ENCODE results near the gene GAS7. TPM values are rescaled to one million over a fixed set of nuclear protein-coding genes. Genes with fewer than 3 reads are reported as not detected.

GAS7 gene
- total and polyA plus RNA-seq, 4 donors, result 9.0 to 112 (median 46.1) TPM

DNA sequence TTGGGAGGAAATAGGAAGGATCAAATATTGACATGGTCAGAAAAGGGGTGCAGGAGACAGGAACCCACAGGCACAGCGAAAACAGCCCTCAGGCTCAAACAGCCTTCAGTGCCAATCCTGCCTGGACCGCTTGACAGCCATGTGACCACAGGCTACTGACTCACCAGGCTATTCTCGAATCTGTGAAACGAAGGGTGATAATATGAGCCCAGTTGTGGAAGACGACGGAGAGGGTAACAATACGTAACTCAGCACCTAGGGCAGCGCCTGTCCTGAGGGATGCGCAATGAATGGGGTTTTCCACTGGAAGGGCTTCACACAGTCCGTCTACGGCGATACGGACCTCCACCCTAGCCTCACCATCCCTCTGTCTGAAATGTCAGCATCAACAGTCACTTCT, 176.0 kb downstream of the GAS7 start:
- ATAC-seq (ENCODE audit: insufficient read depth, low FRiP score) (no peak), DNase-seq (no peak)
- H3K9ac ChIP-seq (ENCODE audit: insufficient read depth in 1 of 2, low read length in 2 of 2), result no peak overlapping the region
- H3K27me3 ChIP-seq (ENCODE audit: control insufficient read depth in 3 of 3, insufficient read depth in 3 of 3, low read length in 2 of 3), result peaks cover 0 to 15% (median 0%) of the 10 kb centered on the region in 3 donors
- H3K4me1 ChIP-seq (ENCODE audit: control insufficient read depth in 5 of 5, insufficient read depth in 5 of 5, low read length in 5 of 5), result peaks cover 0 to 24% (median 7%) of the 10 kb centered on the region in 5 donors
- TF ChIP-seq, protein P1, sequence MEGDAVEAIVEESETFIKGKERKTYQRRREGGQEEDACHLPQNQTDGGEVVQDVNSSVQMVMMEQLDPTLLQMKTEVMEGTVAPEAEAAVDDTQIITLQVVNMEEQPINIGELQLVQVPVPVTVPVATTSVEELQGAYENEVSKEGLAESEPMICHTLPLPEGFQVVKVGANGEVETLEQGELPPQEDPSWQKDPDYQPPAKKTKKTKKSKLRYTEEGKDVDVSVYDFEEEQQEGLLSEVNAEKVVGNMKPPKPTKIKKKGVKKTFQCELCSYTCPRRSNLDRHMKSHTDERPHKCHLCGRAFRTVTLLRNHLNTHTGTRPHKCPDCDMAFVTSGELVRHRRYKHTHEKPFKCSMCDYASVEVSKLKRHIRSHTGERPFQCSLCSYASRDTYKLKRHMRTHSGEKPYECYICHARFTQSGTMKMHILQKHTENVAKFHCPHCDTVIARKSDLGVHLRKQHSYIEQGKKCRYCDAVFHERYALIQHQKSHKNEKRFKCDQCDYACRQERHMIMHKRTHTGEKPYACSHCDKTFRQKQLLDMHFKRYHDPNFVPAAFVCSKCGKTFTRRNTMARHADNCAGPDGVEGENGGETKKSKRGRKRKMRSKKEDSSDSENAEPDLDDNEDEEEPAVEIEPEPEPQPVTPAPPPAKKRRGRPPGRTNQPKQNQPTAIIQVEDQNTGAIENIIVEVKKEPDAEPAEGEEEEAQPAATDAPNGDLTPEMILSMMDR (IDR thresholded peaks at IDR 0.05; ENCODE audit: control extremely low read depth, extremely low read depth), result no peak
- H3K9me3 ChIP-seq (ENCODE audit: control insufficient read depth in 4 of 4, insufficient read depth in 3 of 4, low read length in 3 of 4), result peaks cover 0 to 2% (median 0%) of the 10 kb centered on the region in 4 donors
- H3K36me3 ChIP-seq (ENCODE audit: control insufficient read depth in 4 of 4, insufficient read depth in 4 of 4, low read length in 4 of 4), result peaks cover 0 to 4% (median 0%) of the 10 kb centered on the region in 4 donors
- no peak overlapping the region for H3K27ac ChIP-seq (ENCODE audit: low read depth in 1 of 2, low read length in 1 of 2)
- H3K4me3 ChIP-seq, result no peak overlapping the region
- 79 to 90% methylated on average over 13 of the region's 13 CpGs for WGBS, 2 donors

DNA sequence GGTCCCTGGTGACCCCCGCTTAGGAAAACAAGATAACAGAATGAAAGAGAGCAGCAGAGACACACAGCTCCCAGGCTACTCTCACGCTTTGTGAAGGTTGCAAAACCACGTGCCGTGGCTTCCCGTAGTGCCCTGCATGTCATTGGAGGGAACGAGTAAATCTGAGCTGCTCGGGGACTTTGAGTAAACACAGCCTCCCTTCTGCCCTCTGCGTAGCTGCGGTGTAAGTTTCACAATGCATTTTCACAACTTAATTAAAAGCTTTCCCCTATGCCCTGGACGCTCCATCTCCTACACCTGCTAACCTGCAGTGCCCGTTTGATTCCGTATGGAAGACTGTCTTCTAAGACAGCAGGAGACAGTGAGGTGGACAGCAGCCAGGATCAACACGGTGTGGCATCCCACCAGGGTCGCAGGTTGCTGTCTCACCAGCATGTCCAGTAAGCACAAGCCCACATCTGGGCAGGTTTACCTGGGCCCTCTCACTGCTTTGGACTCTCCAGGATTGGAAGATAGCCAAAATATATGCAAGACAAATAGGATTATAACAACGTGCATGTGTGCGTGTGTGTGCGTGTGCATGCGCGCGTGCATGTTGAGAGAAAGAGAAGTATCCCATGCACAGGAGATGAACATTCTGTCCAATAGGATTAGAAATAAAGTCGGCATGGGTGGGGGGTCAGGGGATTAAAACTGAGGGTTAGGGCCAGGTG, 177.0 kb downstream of the GAS7 start:
- Histone ChIP-seq H3K27me3 (ENCODE audit: control insufficient read depth in 3 of 3, insufficient read depth in 3 of 3, low read length in 2 of 3) (peaks cover 0 to 7% (median 0%) of the 10 kb centered on the region in 3 donors), H3K27ac (ENCODE audit: low read depth in 1 of 2, low read length in 1 of 2) (peak overlapping the region in 1 of 2 donors; percentile 20), H3K9ac (ENCODE audit: insufficient read depth in 1 of 2, low read length in 2 of 2) (no peak overlapping the region), H3K9me3 (ENCODE audit: control insufficient read depth in 4 of 4, insufficient read depth in 3 of 4, low read length in 3 of 4) (peaks cover 0 to 2% (median 0%) of the 10 kb centered on the region in 4 donors), H3K4me3 (no peak overlapping the region), H3K36me3 (ENCODE audit: control insufficient read depth in 4 of 4, insufficient read depth in 4 of 4, low read length in 4 of 4) (peaks cover 0 to 4% (median 0%) of the 10 kb centered on the region in 4 donors), H3K4me1 (ENCODE audit: control insufficient read depth in 5 of 5, insufficient read depth in 5 of 5, low read length in 5 of 5) (peaks cover 0 to 22% (median 7%) of the 10 kb centered on the region in 5 donors)
- 42 to 45% methylated on average over 21 of the region's 21 CpGs for WGBS, 2 donors
- TF ChIP-seq, protein P1 (IDR thresholded peaks at IDR 0.05; ENCODE audit: control extremely low read depth, extremely low read depth), result no peak
- ATAC-seq (ENCODE audit: insufficient read depth, low FRiP score) (no peak), DNase-seq (peak; percentile 59 to 73 (median 67))

DNA sequence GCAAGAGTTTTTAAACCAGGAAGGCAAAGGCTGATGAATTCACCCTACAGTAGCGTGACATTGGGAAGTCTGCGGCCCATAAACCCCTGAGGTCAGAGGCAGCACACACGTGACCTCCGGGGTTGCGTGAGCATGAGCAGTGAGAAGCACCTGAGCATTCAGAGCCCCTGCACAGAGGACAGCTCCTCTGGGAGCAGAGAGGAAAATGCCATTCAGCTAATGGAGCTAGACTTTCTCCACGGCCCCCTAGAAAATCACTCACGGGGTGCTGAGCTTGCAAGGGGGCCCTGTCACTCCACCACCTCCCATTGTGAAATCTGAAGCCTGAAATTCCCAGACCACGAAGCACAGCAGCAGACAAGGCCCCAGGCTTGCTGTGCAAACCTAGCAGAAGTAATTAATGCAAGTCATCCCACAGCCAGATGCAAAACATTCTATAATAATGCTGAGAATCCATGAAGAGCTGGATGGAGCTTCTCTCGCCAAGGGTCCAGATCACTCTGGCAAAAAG, 178.4 kb downstream of the GAS7 start:
- Histone ChIP-seq H3K4me1 (ENCODE audit: control insufficient read depth in 5 of 5, insufficient read depth in 5 of 5, low read length in 5 of 5) (peaks cover 0 to 14% (median 7%) of the 10 kb centered on the region in 5 donors), H3K36me3 (ENCODE audit: control insufficient read depth in 4 of 4, insufficient read depth in 4 of 4, low read length in 4 of 4) (peaks cover 0 to 4% (median 0%) of the 10 kb centered on the region in 4 donors), H3K9ac (ENCODE audit: insufficient read depth in 1 of 2, low read length in 2 of 2) (no peak overlapping the region), H3K9me3 (ENCODE audit: control insufficient read depth in 4 of 4, insufficient read depth in 3 of 4, low read length in 3 of 4) (peaks cover 0 to 2% (median 0%) of the 10 kb centered on the region in 4 donors), H3K27ac (ENCODE audit: low read depth in 1 of 2, low read length in 1 of 2) (peak overlapping the region in 1 of 2 donors; percentile 17), H3K4me3 (no peak overlapping the region), H3K27me3 (ENCODE audit: control insufficient read depth in 3 of 3, insufficient read depth in 3 of 3, low read length in 2 of 3) (peaks cover 0 to 9% (median 0%) of the 10 kb centered on the region in 3 donors)
- DNase-seq (no peak), ATAC-seq (ENCODE audit: insufficient read depth, low FRiP score) (peak; percentile 30)
- TF ChIP-seq, protein P1 (IDR thresholded peaks at IDR 0.05; ENCODE audit: control extremely low read depth, extremely low read depth), result no peak
- 37 to 56% methylated on average over 9 of the region's 9 CpGs for WGBS, 2 donors
